ENCODE results near the gene YKT6.

DNA sequence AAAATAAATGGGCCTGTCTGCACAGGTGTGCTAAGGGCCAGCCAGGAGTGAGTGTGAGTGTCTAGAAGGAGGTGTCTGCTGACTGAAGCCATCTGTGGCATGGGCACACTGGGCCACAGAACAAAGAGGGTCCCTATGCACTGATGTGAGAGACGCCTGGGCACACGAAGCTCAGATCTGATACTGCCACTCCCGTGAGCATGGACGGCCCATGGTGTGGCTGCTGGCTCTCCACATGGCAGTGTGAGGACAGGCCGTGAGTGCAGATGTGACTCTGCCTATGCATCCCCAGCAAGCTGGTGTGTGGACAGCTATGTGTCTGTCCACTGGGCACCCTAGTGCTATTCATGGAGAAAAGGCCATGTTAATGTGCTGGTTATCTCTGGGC is 46.8 kb upstream of the YKT6 start:
- TF ChIP-seq, protein P1, sequence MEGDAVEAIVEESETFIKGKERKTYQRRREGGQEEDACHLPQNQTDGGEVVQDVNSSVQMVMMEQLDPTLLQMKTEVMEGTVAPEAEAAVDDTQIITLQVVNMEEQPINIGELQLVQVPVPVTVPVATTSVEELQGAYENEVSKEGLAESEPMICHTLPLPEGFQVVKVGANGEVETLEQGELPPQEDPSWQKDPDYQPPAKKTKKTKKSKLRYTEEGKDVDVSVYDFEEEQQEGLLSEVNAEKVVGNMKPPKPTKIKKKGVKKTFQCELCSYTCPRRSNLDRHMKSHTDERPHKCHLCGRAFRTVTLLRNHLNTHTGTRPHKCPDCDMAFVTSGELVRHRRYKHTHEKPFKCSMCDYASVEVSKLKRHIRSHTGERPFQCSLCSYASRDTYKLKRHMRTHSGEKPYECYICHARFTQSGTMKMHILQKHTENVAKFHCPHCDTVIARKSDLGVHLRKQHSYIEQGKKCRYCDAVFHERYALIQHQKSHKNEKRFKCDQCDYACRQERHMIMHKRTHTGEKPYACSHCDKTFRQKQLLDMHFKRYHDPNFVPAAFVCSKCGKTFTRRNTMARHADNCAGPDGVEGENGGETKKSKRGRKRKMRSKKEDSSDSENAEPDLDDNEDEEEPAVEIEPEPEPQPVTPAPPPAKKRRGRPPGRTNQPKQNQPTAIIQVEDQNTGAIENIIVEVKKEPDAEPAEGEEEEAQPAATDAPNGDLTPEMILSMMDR (IDR thresholded peaks at IDR 0.05), result no peak
- no peak for TF ChIP-seq POLR2AphosphoS5 (IDR thresholded peaks at IDR 0.05)

Data from transverse colon (tissue), 4 donors.